HG03520 (cell line): ENCODE measurements around the gene UBAC2.
A peak's percentile ranks its signal among the peaks of the same experiment; 100 is the strongest.

Source experiments
- ATAC-seq: cut with Tn5 transposase; IDR thresholded peaks from one replicate; pipeline ENCODE4 v1.9.1; 2021; ENCODE audit warnings: mild to moderate bottlenecking, moderate library complexity; ENCODE audit not compliant: unreplicated experiment

The UBAC2 gene

GRCh38 chr13:99373436-99373835, 172.8 kb downstream of the UBAC2 start:
- no peak for ATAC-seq

GRCh38 chr13:99374169-99374991, 173.7 kb downstream of the UBAC2 start:
- no peak for ATAC-seq

DNA sequence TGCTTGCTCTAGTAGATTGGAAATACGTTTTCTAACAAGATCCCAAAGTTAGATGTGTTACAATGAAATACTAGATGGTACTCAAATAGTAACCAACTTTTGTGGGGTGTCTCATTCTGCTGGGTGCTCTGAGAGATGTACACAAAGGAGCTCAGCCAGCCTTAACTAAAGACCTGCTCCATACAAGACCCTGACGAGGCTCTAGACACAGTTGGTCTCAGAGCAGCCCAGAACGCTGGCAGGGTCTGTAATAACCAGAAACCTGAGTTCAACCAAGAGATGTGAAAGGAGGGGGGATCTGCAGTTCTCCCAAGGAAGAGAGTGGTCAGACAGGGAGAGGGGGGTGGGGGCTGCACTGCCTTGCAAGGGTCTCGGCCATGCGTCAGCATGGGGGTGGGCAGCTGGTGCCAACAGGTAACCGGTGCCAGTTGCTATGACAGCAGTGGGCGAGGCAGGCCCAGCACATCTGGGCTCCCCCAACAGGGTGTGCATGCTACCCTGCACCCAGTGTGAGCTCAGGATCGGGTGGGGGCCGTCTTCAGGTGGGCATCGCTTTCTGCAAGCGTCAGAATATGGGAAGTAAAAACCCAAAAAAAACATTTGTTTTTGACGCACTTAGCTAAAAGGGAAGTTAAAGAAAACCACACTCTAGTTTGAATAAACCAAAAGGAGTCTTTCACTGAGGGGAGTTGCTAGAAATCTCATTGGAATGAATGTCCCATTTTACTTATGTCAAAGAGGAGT, 174.5 kb downstream of the UBAC2 start:
- no peak for ATAC-seq

DNA sequence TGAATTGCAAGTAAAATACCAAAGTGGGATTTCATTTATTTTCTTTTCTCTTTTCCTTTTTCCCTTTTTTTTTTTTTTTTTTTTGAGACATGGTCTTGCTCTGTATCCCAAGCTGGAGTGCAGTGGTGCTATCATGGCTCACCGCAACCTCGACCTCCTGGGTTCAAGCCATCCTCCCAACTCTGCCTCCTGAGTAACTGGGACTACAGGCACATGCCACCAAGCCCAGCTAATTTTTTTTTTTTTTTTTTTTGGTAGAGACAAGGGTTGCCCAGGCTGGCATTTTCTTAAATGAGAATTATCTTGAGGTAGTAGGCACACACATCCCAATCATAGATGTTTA, 175.1 kb downstream of the UBAC2 start:
- no peak for ATAC-seq

GRCh38 chr13:99376132-99376531, 175.5 kb downstream of the UBAC2 start:
- ATAC-seq: peak; percentile 56

DNA sequence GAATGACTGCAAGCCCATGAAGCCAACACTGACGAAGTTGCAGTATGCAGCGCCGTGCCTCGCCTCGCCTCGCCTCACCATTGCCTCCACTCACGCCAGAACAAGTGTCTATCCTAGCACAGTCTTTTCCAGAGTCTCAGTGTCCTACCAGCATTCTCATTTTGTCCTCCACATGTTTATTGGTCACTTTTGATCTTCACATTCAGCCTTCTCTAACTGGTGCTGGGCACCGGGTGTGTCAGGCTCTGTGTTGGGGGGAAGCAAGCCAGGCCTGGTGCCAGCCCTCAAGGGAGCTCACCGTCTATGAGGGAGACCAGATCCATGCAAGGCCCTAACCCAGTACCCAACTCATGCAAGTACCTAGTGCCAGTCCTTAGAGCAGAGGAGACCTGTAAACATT, 176.3 kb downstream of the UBAC2 start:
- no peak for ATAC-seq

DNA sequence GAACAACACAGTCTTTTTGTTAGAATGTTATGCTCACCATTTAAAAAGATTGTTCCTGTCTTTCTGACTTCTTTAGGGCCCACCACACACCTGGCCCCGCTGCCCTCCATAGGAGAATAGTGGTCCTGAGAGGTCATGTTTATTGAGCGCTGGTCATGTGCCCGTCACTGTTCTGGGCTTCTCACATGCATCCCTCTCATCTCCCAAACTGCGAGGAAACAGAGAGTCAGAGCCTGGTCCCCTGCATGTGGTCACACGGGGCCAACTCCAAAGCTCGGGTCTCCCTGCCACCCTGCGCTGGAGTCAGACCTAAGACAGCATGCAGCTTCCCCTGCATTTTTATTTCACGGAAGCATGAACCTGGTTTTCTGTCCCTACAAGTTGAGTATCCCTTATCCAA, 177.0 kb downstream of the UBAC2 start:
- ATAC-seq: no peak

DNA sequence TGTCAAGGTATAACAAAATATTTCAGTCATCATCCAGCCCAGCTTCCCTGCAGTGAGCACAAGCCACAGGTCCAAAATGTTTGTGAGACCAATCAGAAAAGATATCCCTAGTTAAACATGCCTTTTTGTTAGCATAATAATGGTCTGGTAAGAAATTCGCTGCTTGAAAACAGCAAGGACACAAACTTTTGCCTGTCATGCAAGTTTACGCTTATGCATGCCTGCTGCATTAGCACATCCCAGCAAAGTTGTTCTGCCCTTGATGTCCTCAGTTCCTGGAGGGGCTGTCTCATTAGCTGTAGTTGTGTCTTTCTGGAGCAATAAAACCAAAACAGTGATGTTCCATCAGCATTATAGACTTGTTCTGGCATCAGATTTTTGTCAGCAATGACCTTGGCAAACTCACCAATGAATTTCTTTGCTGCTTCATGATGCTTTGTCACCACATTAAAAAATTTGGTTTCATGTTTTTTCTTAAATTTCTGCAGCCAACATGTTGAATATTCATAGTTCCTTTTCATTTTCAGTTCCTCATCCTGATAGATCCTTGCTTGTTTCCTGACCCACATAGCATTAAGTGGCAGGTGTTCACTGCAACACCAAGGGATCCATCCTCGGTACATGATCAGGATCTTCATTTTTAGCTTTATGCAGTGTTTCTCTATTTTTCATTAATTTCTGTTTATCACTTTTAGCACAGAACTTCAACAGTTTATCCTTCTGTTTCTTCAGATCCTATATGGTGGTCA, 178.5 kb downstream of the UBAC2 start:
- ATAC-seq: no peak

DNA sequence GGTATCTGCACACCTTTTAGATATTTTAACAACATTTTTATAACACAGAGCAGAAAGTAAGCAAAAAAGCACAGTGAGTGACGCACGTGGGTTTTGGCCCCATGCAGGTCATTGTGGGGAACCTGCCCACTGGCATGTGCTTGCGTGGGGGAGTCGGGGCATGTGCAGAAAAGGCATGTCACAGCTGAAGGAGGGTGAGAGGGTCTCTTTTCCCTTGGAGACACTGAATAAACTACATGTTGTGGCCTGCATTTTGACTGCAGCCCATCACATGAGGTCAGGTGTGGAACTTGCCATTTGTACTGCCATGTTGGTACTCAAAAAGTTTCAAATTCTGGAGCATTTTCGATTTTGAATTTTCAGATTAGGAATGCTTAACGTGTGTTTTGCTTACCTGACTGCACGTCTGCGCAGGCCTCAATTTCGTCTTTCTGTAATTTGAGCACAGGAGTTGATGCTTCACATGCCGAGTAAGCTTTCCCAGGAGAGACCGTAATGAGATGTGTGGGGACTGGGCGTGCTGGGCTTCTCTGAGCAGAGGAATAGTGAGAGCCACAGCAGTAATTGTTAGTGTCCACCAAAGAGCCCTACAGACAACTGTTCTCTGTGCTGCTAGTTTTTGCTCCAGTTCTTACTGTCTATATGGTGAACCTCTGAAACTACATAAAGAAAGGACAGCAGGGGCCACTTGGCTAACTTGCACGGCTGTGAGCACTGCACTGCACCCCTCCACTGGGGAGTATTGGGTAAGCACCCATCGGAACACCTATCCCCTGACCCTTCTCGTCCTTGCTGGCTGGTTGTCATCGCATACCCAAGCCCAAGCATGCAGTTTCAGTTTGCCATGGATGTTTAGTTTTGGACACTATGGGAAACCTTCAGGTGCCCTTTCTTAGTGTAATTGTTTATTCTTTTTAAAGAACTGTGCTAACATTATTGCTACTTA, 179.5 kb downstream of the UBAC2 start:
- no peak for ATAC-seq

GRCh38 chr13:99380921-99381645, 180.4 kb downstream of the UBAC2 start:
- peak; percentile 73 for ATAC-seq

DNA sequence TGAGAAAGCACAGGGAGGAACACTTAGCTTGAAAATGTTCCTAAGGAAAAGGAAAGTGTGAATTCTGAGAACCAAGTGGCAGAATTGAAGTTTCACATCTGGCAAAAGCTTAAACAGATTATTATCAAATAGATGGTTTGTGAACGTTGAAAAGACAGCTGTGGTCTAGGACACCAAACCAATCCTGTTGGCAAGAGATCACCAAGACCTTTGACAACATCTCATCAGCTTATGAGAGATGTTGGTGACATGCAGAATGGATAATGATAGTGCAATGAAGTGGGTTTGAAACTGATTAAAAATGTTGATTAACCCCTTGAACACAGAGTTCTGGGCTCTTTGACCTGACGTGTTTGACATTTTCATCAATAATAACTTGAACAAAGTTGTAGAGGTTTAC, 181.1 kb downstream of the UBAC2 start:
- ATAC-seq: no peak

DNA sequence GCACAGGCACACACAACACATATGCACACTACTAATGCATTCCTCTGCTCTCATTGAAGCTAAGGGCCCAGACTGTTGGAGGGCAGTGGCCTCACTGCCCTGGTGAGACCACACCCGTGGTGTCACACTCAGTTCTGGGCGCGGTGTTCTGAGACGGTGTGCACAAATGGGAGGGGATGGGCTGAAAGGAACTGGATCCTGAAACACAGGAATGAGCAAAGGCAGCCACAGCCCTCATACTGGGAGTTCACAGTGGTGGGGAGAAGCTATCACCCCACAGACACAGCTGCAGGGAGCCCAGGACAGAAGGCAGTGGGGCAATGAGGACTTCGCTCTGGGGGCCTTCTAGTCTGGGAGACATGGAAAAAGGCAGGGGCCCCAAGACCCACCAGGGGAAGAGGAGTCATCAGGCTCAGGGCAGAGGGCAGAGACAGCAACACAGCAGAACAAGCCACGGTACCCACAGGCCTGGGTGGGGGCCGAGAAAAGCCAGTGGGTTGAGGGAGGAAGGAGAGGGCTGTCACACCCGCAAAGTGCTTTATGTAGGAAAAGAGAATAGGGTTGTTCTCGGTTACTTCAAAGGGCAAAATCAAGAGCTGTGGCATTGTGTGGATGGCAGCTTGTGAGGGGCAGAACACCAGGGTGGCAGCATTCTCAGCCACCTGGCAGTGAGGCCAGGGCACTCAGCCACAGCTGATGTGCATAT, 181.9 kb downstream of the UBAC2 start:
- ATAC-seq: no peak

DNA sequence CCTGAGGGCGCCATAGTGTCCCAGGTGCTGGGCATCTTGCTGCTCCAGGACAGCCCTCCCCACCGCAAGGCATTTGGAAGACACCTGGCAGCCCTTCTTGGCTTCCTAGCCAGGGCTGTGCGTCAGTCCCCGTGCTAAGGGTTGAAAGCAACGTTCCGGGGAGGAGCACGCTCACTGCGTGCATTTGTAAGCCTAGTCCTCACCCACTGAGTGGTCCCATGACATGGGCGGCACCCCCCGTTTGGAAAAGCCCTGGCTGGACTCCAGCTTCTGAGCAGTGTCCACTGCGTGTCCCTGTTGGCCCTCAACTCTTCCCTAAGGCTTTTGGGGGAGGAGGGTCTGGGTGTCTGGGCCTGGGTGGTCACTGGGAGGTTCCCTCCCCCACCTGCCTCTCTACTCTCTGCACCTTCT, 182.9 kb downstream of the UBAC2 start:
- no peak for ATAC-seq

GRCh38 chr13:99383946-99384345, 183.3 kb downstream of the UBAC2 start:
- no peak for ATAC-seq

GRCh38 chr13:99384468-99384867, 183.8 kb downstream of the UBAC2 start:
- no peak for ATAC-seq

GRCh38 chr13:99385161-99385560, 184.5 kb downstream of the UBAC2 start:
- no peak for ATAC-seq

DNA sequence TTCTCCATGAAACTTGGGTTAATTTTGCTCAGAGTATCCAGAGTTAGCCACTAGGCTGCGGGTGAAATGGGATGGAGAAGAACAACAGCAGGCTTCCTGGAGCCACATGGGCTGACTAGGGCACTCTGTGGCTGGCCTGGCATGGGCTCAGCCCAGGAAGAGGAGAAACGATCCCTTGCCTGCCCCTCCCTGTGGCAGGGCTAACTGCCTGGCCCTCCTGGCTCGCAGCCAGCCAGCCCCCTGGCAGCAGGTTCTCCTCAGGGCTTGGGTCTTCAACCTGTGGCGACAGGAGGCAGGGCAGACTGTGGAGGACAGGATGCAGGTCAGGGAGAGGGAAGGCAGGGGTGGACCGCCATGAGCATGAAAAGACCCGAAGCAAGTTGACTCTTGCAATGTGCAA, 185.3 kb downstream of the UBAC2 start:
- no peak for ATAC-seq

- ATAC-seq: no peak
Measured at GRCh38 chr13:99386495-99386894, 185.8 kb downstream of the UBAC2 start.
